GM19328 (cell line): ENCODE data around the gene APOBEC3G.

Experiments used
- ATAC-seq: cut with Tn5 transposase; IDR thresholded peaks from one replicate; pipeline ENCODE4 v1.9.1; 2021; ENCODE audit warnings: mild to moderate bottlenecking, moderate library complexity; ENCODE audit not compliant: unreplicated experiment

Gene APOBEC3G

DNA sequence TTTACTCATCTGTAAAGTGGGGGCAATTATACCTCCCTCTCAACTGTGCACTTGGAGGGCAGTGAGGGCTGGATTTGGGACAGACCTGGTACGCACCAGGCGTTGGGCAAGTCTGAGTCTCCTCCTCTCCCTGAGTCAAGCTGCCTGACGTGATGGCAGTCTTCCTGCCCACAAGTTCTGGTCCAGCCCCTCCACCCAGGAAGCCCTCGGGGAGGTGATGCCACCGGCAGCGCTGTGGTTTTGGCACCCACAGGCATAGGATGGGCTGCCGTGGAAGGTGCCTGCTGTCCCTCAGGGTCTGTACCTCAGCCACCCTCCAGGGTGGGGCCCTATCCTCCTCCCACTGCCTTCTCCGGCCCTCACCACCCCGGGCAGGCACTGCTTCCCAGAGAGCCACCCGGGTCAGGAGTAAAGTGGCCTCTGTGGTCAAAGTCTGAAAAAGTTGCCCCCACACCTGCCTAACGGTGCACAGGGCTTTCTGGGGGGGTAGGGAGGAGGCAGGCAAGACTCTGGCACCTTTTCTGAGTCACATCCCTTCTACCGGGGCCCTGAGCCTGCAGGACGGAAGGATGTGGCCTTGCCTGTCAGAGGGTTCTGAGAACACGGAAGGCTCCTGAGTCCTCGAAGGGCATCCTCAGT is 13.5 kb downstream of the APOBEC3G start:
- no peak for ATAC-seq

DNA sequence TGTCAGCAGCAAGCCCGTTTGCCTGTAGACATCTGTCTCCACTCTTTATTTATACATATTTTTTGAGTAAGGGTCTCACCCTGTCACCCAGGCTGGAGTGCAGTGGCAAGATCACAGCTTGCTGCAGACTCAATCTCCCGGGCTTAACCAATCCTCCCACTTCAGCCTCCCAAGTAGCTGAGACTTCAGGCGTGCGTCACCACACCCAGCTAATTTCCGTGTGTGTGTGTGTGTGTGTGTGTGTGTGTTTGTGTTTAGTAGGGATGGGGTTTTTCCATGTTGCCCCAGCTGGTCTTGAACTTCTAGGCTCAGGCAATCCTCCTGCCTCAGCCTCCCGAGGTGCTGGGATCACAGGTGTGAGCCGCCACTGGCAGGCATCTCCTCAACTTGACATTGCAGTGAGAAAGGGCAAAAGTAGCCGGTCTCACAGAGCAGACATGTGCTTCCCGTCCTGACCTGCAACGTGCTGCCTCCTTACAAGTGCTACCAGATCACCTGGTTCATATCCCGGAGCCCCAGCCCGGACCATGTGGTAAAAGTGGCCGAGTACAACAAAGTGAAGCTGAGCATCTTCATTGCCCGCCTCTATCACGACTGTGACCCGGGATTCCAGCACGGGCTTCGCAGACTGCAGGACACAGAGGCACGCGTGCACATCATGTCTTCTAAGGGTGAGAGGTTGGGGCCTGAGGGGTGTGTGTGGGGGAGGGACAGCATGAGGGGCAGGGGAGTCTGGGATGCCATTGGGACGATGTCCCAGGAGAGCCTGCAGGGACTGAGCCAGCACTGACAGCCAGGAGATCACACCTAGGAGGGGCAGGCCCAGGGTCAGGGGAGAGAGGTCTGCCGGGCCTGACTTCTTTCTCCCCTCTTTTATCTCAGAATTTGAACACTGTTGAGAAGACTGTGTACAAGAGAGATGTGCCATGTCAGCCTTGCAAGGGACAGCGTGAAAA is 14.3 kb downstream of the APOBEC3G start:
- ATAC-seq: no peak

DNA sequence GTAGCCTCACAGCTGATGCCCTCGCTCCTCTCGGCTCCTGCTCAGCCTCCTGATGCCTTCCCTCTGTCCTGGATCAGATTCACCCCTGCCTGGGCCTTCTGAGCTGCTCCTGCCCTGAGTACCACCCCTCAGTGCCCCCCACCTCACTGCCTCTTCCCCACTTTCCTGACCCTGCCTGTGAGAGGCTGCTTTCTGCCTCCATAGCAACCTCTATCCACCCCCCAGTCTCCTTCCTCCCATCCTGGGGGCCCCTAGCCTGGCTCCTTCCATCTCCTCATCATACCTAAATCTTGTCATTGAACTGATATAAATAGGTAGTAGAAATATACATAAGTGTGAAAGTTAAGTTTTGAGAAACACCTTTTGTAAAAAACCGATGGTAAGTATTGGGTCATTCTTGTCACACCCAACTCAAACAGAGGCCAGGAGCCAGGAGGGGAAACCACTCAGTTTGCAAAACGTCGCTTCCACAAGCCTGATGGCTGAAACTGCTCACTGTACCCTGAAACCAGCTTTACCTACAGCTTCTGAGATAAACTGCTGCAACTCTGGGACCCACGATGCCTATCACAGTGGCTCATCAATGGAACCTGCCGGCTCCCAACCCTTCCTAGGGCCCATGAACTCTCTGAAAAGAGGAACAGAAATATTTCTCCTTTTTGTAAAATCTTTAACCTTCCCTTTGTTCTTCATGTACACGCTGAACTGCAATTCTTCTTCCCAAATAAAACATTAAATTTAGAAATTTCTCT is 15.2 kb downstream of the APOBEC3G start:
- ATAC-seq: no peak

DNA sequence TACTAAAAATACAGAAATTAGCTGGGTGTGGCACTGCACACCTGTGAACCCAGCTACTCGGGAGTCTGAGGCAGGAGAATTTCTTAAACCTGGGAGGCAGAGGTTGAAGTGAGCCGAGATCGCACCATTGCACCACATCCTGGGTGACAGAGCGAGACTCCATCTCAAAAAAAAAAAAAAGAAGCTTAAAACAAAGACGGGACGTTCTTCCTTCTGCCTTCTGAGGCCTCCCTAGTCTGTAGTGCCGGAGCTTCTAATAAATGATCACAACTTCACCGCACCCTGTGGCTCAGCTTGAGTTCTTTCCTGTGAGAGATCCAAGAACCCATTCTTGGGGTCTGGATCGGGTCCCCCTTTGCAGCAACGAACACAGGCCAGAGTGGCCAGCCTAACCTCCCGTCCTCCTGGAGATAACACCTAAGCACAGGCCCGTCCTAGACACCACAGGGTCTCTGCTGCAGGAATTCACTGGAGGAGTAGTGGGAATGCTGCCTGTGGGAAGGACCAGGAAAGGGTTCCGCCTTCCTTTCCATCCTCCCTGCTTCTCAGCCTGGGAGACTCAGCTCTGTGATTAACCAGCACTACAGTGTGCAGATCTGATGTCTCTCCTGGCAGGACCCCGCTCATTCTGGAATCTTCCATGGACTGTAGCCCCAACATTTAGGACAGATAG is 17.8 kb downstream of the APOBEC3G start:
- no peak for ATAC-seq

DNA sequence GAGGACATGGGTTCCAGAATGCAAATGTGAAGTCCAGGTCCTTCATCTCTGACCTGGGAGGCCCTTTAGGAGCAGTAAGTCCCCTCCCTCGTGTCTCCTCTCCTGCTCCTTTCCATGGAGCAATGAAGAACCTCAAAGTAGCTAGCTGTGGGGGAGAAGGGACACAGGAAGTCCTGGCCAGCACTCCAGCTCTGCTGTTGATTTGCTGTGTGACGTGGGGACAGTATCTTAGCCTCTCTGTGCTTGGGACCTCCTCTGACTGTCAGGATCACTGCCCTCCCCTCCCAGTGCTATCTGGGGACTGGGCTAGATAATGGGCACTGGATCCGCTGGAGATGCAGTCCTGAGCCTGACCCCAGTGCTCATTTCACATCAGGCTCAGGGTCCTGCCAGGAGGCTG is 18.9 kb downstream of the APOBEC3G start:
- no peak for ATAC-seq

DNA sequence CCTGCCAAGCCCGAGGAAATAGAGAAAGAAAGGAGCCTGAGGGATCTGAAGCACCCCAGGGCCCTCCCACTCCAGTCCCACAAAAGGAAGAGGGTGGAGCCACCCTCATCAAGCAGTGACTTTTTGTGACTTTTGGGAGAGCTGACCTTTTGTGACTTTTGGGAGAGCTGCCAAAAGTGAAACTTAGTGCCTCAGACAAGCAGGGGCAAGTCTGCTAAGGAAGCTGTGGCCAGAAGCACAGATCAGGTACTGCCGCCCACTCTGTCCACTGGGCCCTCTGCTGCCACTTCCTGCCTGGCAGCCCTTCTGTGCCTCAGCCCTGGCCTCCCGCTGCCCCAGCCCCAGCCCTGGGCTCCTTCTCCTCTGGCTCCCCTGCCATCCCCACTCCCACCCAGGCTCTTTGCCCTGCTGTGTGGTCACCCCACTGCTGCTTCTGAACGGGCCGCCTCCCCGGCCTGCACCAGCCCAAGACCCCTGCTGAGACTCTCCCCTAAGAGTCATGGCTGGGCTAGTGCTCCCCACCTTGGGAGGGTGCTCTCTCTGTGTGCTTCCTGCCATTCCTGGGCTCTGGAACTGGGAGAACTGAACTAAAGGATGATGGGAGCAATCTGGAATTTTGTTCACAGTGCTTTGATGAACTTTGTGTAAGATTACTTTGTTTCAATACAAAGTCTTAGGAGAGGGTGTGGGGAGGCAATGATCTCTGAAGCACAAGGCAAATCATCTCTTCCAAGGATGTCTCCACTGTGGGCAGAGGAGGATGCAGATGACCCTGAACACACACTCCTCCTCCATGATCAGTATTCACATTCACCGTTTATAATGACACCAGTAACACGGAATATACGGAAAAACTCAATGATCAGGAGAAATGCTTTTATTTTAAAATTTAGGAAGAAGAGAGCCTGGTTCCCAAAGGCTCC is 20.3 kb downstream of the APOBEC3G start, which contains the start of gene APOBEC3H:
TSS of gene APOBEC3H (plus strand) at position 147 of the 923 bp plus-strand sequence. CDS start 3,035 bp downstream, outside the sequence.
- ATAC-seq: no peak

DNA sequence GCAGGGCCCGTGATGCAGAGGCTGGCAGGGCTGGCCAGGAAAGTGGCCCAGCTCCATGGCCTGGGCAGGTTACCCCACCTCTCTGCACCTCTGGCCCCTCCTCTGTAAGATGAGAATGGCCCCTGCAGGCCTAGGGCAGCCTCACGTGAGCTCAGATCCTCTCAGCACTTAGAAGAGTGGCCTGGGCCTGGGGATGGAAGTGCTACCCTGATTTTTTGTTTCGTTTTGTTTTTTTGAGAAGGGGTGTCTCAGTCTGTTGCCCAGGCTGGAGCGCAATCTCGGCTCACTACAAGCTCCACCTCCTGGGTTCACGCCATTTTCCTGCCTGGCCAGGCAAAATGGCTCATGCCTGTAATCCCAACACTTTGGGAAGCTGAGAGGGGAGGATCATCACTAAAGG is 21.0 kb downstream of the APOBEC3G start:
- no peak for ATAC-seq

DNA sequence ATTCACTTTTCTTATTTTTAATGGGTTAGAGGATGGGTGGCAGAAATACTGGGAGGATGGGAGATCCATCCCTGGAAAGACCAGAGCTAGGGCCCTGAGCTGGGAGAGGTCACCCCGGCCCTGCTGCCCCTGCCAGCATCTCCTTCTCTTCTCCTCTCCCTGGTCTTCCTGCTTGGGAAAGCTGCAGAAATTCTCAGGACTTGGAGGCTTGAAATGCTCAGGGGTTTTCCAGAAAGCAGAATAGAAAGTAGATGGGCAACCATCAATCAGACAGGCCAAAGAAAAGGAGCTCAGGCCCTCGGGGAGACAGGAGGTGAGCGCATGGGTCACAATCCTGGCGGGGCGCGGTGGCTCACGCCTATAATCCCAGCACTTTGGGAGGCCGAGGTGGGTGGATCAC is 21.5 kb downstream of the APOBEC3G start:
- ATAC-seq: no peak

DNA sequence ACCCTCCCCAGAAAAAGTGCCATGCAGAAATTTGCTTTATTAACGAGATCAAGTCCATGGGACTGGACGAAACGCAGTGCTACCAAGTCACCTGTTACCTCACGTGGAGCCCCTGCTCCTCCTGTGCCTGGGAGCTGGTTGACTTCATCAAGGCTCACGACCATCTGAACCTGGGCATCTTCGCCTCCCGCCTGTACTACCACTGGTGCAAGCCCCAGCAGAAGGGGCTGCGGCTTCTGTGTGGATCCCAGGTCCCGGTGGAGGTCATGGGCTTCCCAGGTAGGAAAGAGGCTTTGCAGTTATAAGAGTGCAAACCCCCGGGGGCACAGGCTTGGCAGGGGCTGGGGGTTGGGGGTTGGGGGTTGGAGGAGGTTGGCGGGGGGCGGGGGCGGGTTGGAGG is 24.2 kb downstream of the APOBEC3G start:
- ATAC-seq: no peak

DNA sequence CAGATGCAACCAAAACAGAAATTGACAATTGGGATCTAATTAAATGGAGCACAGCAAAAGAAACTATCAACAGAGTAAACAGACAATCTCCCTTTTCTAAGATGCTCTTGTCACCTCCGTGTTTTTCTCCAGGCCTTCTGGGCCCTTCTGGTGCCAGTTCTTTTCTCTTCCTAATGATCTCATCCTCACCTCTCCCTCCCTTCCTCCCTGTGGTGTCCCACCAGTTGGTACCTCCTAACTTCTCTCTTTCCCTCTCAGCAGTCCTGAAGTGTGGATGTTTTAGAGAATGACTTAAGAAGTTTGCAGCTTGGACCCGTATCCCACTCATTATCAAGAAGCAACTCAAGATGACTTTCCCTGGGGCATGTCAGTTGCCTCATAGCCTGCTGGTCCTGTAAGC is 26.4 kb downstream of the APOBEC3G start:
- no peak for ATAC-seq

DNA sequence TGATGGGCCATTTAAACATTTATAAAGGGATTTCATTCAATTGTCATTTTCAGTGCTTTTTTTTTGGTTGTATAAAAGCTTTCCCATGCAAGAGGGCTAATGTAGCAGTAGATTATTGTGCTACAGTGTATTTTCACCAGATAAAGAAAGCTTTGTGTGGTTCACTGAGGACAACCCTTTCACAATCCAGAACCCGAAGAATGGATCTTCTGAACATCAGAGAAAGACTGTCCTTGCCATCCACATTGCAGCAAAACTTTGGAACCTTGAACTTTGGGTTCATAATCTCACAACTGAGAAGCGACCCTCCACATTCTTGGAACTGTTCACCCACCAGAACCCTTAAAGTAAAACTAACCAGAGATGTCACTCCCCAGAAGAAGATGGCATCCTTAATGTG is 29.3 kb downstream of the APOBEC3G start:
- ATAC-seq: no peak

DNA sequence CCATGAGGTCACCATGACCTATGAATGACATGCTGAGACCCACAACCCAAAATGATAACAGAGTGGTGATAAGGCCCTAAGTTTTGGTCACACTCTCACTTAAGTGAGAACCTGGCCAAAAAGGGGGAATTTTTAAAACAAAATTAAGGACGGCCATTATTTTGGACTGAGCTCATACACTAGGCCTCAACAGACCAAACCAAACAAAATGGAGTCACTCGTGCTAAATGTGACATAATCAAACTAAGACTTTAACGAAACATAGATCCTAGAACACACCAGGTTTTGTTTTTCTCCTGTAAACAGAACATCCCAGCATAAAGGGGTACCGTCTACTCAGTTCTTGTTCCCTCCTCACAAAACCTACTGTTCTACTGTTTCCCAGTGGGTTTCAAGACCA is 31.4 kb downstream of the APOBEC3G start:
- no peak for ATAC-seq

DNA sequence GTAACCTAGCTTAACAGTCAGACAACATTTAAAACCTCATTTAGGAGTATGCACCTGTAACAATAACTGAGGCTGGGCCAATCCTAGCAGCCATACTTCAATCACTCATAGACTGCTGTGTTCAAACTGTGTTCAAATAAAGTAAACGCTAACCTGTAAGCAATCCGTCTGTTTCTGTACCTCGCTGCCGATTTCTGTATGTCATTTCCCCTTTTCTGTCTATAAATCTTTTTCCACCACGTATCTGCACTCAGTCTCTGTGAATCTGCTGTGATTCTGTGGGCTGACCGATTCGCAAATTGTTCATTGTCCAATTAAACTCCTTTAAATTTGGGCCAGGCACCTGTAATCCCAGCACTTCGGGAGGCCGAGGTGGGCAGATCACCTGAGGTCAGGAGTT is 32.3 kb downstream of the APOBEC3G start:
- ATAC-seq: no peak

DNA sequence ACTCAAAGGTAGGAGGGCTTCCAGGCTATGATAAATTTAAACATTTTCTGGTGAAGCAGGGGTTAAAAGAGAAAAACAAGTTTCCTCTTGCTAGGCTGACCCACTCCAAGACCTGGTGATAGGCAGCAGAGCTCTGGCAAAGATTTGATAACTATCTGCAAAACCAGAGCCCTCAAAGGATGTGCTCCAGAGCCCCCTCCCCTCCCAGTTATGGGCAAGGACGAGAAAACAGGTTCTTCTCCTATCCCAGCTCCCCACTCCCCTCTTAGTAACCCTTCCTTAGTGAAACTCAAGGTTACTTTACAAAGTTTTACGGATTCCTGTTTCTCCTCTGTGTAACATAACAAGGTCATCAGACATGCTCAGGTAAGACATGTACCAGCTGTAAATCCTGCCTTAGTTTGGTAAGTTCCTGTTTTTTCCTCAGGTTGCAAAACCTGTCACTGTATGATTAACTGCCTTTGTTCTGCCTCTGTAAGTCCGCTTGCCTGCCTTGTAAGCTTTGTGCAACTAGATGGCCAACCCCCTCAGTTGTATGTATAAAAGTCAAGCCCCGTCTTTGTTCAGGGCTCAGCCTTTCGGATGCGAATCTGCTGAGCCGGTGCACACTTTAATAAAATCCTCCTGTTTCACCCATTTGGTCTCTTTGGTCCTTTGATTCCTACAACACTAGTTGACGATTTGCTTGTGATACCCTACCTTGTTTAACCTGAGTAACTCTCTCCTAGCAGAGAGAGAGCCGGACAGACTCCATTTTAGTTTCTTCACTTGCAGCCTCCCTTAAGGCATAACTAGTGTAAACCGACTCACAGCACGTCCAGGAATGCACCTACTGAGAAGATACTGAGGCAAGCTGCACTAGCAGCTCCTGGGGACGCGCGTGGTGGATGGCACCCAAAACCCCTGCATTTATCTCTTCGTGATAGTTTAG is 33.8 kb downstream of the APOBEC3G start:
- ATAC-seq: no peak

DNA sequence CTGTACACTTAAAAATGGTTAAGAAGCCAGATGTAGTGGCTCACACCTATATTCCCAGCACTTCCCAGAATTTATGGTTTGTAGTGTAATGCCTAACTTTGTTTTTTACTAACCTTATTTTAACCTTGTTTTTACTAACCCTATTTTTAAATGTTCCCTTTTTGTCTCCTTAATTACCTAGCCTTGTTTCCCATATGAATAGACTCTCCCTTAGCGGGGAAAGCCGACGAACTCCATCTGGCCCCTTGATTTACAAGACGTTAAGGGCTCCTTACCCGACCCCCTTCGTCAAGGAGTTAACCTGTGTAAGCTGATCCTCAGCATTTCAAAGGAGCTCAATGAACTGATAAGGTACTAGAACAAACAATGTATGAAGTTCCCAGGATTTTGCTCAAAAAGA is 37.0 kb downstream of the APOBEC3G start:
- ATAC-seq: no peak

DNA sequence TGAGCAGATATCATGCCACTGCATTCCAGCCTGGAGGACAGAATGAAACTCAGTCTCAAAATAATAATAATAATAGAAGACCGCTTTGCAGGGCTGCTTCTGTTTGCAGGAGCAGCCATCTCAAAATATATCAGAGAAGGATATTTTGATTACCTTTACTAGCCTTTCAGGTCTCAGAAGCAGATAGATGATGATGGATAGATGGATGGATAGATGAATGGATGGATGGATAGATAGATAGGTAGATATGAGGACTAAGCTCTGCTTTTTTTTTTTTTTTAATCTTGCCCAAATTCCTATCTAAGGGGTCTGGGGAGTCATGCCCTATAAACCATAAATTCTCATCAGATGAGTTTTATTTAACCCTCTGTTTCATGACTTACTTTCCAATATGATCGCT is 38.5 kb downstream of the APOBEC3G start:
- ATAC-seq: no peak

DNA sequence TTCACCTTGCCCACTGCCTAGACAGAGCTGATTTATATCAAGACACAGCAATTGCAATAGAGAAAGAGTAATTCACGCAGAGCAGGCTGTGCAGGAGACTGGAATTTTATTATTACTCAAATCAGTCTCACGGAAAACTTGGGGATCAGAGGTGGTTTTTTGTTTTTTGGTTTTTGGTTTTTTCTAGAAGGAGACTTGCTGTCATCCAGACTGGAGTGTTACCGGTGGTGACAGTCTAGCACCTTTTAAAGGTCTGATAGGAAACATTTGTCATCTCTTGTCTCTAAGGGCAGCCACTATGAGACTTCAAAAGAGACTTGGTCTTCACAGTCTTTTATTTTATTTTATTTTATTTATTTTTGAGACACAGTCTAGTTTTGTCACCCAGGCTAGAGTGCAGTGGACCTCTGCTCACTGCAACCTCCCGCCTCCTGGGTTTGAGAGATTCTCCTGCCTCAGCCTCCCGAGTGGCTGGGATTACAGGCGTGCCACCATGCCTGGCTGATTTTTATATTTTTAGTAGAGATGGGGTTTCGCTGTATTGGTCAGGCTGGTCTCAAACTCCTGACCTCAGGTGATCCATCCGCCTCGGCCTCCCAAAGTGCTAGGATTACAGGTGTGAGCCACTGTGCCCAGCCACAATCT is 39.0 kb downstream of the APOBEC3G start:
- no peak for ATAC-seq

DNA sequence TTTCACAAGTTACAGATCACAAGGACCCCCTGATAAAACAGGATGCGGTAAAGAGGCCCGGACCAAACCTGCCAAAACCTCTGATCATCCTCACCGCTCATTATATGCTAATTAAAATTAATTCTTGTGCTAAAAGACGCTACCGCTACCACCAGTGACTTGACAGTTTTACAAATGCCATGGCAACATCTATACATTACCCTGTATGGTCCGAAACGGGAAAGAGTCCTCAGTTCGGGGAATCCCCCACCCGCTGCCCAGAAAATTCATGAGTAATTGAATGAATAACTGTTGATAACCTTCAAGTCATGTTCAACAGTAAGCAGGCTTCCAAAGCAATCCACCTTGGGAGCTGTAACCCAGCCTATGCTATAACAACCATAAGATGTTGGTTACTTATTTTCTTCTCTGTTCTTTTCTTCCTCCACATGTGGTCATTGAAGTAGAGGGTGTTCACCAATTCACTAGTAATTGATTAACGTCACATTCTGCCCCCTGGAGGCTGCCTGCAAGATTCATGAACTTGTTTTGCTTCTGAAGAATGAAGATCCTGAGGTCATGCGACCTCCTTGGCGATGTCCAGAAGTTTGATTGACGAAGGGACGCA is 40.6 kb downstream of the APOBEC3G start:
- ATAC-seq: no peak
